ENCODE data around the gene TLNRD1. TPM values are rescaled to one million over a fixed set of nuclear protein-coding genes. Genes with fewer than 3 reads are reported as not detected.

Gene TLNRD1
- total RNA-seq, 4 donors from 2014 or later, result 10.1 to 22.4 (median 17.8) TPM

DNA sequence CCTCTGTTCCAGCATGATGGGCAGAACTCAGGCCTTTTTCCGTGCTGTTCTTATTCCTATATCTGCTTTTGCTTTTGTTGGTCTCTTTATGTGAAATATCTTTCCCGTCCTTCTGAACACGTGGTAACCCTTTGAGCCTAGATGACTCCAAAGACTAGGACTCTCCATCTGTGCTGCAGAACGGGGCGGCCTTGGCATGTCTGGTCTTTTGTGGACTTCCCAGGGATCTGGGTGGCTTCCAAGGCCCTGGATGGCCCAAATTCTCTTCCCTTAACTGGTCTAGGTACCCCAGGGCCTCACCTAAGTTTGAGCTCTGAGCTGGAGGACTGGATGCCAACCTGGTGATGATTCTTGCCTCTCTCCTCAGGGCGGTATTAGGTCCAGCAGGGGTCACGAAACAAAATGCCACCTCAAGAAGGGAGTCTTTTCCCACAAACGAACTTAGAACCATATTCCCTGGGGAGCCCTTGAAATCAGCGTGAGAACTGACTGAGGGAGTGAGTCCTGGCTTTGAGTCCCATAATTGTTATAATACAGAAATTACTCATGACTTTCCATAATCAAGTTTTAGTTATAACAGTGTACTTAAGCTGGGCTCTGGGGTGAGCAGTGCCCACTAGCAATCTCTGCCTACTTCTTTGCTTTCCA is 13.8 kb downstream of the TLNRD1 start:
- DNase-seq, result no peak
- intact Hi-C loops (cut with DNase I; ENCODE audit: low total_unique reads), result no loop called here
- TF ChIP-seq, protein P1, sequence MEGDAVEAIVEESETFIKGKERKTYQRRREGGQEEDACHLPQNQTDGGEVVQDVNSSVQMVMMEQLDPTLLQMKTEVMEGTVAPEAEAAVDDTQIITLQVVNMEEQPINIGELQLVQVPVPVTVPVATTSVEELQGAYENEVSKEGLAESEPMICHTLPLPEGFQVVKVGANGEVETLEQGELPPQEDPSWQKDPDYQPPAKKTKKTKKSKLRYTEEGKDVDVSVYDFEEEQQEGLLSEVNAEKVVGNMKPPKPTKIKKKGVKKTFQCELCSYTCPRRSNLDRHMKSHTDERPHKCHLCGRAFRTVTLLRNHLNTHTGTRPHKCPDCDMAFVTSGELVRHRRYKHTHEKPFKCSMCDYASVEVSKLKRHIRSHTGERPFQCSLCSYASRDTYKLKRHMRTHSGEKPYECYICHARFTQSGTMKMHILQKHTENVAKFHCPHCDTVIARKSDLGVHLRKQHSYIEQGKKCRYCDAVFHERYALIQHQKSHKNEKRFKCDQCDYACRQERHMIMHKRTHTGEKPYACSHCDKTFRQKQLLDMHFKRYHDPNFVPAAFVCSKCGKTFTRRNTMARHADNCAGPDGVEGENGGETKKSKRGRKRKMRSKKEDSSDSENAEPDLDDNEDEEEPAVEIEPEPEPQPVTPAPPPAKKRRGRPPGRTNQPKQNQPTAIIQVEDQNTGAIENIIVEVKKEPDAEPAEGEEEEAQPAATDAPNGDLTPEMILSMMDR (IDR thresholded peaks at IDR 0.05), result no peak
- no peak for TF ChIP-seq POLR2A (IDR thresholded peaks at IDR 0.05)
- Histone ChIP-seq H3K27ac (no peak overlapping the region), H3K4me1 (no peaks in the 10 kb centered on the region), H3K4me3 (no peak overlapping the region), H3K36me3 (no peaks in the 10 kb centered on the region), H3K9me3 (no peaks in the 10 kb centered on the region), H3K27me3 (no peaks in the 10 kb centered on the region)

DNA sequence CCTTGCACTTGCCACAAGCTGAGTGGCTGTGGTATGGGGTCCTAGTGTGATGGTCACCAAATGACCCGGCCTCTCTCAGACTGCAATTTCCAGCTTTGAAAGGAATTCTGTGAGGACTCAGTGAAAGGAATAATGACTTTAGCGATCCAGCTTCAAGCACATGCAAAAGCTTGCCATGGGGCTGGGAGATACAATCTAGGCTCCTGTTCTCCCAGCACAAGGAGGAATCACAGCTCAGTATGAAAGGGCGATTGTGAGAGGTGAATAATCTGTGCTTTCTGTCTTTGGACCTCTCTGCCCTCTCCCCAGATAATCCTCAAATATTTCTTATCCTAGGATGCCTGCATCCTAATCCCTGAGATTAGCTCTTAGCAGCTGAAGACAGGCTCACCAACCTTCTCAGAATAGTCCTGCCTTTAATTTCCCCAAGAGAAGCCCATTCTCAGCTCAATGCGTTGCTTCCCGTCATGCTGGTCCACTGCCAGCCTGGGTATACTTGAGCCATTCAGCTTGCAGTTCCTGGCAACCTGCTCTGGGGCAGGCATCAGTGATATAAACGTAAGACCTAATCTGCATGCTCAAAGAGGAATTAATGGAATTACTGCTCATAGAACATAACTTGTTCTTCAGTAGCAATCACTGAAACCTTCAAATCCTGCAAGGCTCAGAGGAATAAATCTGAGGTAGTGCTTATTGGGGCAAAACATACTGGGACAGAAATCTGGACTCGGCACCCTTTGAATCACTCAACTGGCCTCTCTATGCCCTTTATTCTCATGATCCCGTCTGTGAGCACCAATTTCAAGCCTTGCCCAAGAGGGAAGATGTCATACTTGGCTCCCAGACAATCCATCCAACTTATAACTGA is 15.1 kb downstream of the TLNRD1 start:
- Histone ChIP-seq H3K27me3 (no peaks in the 10 kb centered on the region), H3K4me3 (no peak overlapping the region), H3K9me3 (no peaks in the 10 kb centered on the region), H3K36me3 (no peaks in the 10 kb centered on the region), H3K27ac (no peak overlapping the region), H3K4me1 (no peaks in the 10 kb centered on the region)
- TF ChIP-seq, protein P1 (IDR thresholded peaks at IDR 0.05), result no peak
- TF ChIP-seq POLR2A (IDR thresholded peaks at IDR 0.05), result no peak
- intact Hi-C loops (cut with DNase I; ENCODE audit: low total_unique reads), result no loop called here
- no peak for DNase-seq

DNA sequence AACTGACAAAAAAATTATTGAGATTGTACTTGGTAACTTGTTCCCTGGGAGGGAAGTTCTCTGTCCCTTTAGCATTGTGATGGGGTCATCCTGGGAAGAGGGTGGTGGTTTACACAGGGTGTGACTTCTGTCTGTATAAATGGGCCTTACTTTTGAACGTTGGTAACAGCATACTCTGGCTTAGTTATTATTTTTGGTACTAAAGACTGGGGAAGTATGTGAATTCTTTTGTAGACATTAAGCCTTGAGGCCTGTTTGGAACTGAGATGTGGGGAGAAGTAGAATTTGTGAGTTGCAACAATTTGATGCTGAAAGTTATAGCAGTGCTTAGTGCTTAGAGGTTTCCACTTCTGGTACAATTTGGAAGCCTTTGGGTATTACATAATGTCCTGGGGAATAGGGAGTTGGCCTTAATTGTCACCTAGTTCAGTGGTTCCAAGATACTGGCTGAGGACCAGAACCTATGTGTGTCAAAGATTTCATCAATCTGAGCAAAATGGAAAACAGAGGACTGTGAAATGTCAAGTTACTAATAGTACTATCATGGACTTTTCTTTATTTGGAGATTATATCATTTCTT is 15.9 kb downstream of the TLNRD1 start:
- Histone ChIP-seq H3K36me3 (no peaks in the 10 kb centered on the region), H3K4me3 (no peak overlapping the region), H3K27me3 (no peaks in the 10 kb centered on the region), H3K4me1 (no peaks in the 10 kb centered on the region), H3K9me3 (no peaks in the 10 kb centered on the region), H3K27ac (no peak overlapping the region)
- TF ChIP-seq, protein P1 (IDR thresholded peaks at IDR 0.05), result no peak
- TF ChIP-seq POLR2A (IDR thresholded peaks at IDR 0.05), result no peak
- DNase-seq, result no peak
- intact Hi-C loops (cut with DNase I; ENCODE audit: low total_unique reads), result no loop called here

DNA sequence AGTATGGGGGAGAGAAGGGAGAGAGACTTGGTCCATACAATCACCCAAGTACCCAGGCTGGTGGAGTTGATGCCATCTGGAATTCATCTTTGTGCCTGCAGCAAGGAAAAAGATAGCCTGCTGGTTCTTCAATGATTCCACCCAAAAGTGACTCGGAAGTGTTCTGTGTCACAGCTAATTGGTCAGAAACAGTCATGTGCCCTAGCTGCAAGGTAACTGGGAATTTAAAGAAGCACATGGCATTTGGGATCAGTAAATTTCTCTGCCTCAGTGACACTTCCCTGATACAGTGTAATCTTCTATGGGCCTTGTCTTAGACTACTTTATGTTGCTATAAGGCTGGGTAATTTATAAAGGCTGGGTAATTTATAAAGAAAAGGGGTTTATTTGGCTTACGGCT is 17.5 kb downstream of the TLNRD1 start:
- Histone ChIP-seq H3K4me1 (no peaks in the 10 kb centered on the region), H3K27ac (no peak overlapping the region), H3K4me3 (no peak overlapping the region), H3K9me3 (no peaks in the 10 kb centered on the region), H3K27me3 (no peaks in the 10 kb centered on the region), H3K36me3 (no peaks in the 10 kb centered on the region)
- TF ChIP-seq, protein P1 (IDR thresholded peaks at IDR 0.05), result no peak
- no peak for TF ChIP-seq POLR2A (IDR thresholded peaks at IDR 0.05)
- no peak for DNase-seq
- intact Hi-C loops (cut with DNase I; ENCODE audit: low total_unique reads), result no loop called here

DNA sequence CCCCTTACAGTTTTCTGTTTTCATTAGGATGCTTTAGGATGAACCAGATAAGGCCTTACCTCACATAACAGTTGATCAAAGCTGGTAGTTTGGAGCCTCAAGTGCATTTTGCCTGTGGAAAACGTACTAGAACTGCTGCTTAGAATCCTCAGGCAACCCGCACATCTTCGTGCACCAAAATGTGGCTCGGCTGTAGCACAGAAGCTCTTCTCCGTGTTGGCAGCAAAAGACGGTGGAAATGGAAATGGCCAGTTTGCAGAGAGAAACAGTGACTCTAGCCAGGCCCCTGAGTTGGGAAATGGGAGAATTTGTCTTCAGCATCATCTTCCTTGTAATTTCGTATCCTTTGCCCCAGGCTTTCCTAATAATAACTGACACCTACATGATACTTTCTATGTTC is 20.6 kb downstream of the TLNRD1 start:
- H3K4me1 ChIP-seq, result no peaks in the 10 kb centered on the region
- intact Hi-C loops (cut with DNase I; ENCODE audit: low total_unique reads), result no loop called here
- DNase-seq, result no peak

More for the DNA sequence above, 20.6 kb downstream of the TLNRD1 start:
- TF ChIP-seq POLR2A (IDR thresholded peaks at IDR 0.05), result no peak
- TF ChIP-seq, protein P1 (IDR thresholded peaks at IDR 0.05), result no peak
- H3K4me3 ChIP-seq, result no peak overlapping the region
- H3K9me3 ChIP-seq, result no peaks in the 10 kb centered on the region
- no peaks in the 10 kb centered on the region for H3K27me3 ChIP-seq
- H3K36me3 ChIP-seq, result no peaks in the 10 kb centered on the region
- H3K27ac ChIP-seq, result no peak overlapping the region
